Activated CD4-positive, alpha-beta T cell treated with anti-CD3 and anti-CD28 coated beads, Interleukin-2, amount 10 ng/mL, durations not matched to agents 7 days and 5 days (primary cell): ENCODE data around the gene PABPN1. TPM values are rescaled to one million over a fixed set of nuclear protein-coding genes. Genes with fewer than 3 reads are reported as not detected.

Experiments used
- CTCF ChIA-PET: fragments of 350-600 bp; sonication (Branson Sonifier 250); formaldehyde crosslinking; loops from one replicate; lab custom pipeline; 2021; ENCODE audit warnings: antibody characterized with exemption; lab: Charles Lee
- POLR2A ChIA-PET: fragments of 350-600 bp; sonication (Branson Sonifier 250); formaldehyde crosslinking; loops from one replicate; lab custom pipeline; 2021; ENCODE audit warnings: antibody characterized with exemption; lab: Charles Lee
- DNase-seq: peaks from one replicate; pipeline ENCODE4 v3.0.0-alpha.2; 2020
- H3K27ac Mint-ChIP-seq: one replicate; pipeline ENCODE4 v1.8.0; 2021; ENCODE audit warnings: mild to moderate bottlenecking, moderate library complexity, mixed read lengths
- H3K27me3 Mint-ChIP-seq: one replicate; pipeline ENCODE4 v1.8.0; 2021; ENCODE audit warnings: mixed read lengths
- H3K36me3 Mint-ChIP-seq: one replicate; pipeline ENCODE4 v1.8.0; 2021; ENCODE audit warnings: low read depth, mixed read lengths
- H3K4me1 Mint-ChIP-seq: one replicate; pipeline ENCODE4 v1.8.0; 2021; ENCODE audit warnings: mixed read lengths
- H3K4me3 Mint-ChIP-seq: one replicate; pipeline ENCODE4 v1.8.0; 2021; ENCODE audit warnings: mild to moderate bottlenecking, moderate library complexity, mixed read lengths
- H3K9me3 Mint-ChIP-seq: one replicate; pipeline ENCODE4 v1.8.0; 2021; ENCODE audit warnings: mixed read lengths
- total RNA-seq, 2 experiments: library from RNA; stranded (reverse); gene quantifications; one replicate each; pipeline ENCODE4 v1.2.3, GENCODE V29; 2021

Gene PABPN1
- total RNA-seq, 2 experiments from 2014 or later = 203 to 208 TPM

- no peak overlapping the region for H3K4me3 Mint-ChIP-seq
- ChIA-PET CTCF (no interaction called here), POLR2A (no interaction called here)
- no peaks in the 10 kb centered on the region for H3K9me3 Mint-ChIP-seq
- DNase-seq = no peak
- H3K27ac Mint-ChIP-seq = no peak overlapping the region
- no peaks in the 10 kb centered on the region for H3K36me3 Mint-ChIP-seq
- peaks cover 33% of the 10 kb centered on the region for H3K27me3 Mint-ChIP-seq
- H3K4me1 Mint-ChIP-seq = peaks cover 9% of the 10 kb centered on the region
Observed at GRCh38 chr14:23355871-23356435, 34.7 kb downstream of the PABPN1 start.

GRCh38 chr14:23356662-23357061 is 35.4 kb downstream of the PABPN1 start:
- Mint-ChIP-seq H3K27ac (no peak overlapping the region), H3K9me3 (no peaks in the 10 kb centered on the region), H3K4me1 (peaks cover 5% of the 10 kb centered on the region), H3K36me3 (no peaks in the 10 kb centered on the region), H3K4me3 (no peak overlapping the region), H3K27me3 (peaks cover 28% of the 10 kb centered on the region)
- DNase-seq = no peak
- POLR2A ChIA-PET = no interaction called here
- CTCF ChIA-PET = interaction anchor here (1.4 kb wide), 1 partner anchor 11 kb away, joined by 4 read pairs; no protein-coding TSS in a partner anchor

- no peak overlapping the region for H3K27ac Mint-ChIP-seq
- H3K9me3 Mint-ChIP-seq = no peaks in the 10 kb centered on the region
- CTCF ChIA-PET = interaction anchor here (1.4 kb wide), 1 partner anchor 12 kb away, joined by 4 read pairs; no protein-coding TSS in a partner anchor
- H3K4me1 Mint-ChIP-seq = peaks cover 5% of the 10 kb centered on the region
- H3K27me3 Mint-ChIP-seq = peaks cover 28% of the 10 kb centered on the region
- no peak for DNase-seq
- H3K4me3 Mint-ChIP-seq = no peak overlapping the region
- H3K36me3 Mint-ChIP-seq = no peaks in the 10 kb centered on the region
- POLR2A ChIA-PET = no interaction called here
Observed at GRCh38 chr14:23357261-23357660, 36.0 kb downstream of the PABPN1 start.

GRCh38 chr14:23358042-23358441 is 36.8 kb downstream of the PABPN1 start:
- no peak for DNase-seq
- no peaks in the 10 kb centered on the region for H3K9me3 Mint-ChIP-seq
- ChIA-PET CTCF (interaction anchor here (1.4 kb wide), 2 partner anchors 12 to 45 kb away, joined by 3 to 4 read pairs; no protein-coding TSS in a partner anchor), POLR2A (no interaction called here)
- no peak overlapping the region for H3K4me3 Mint-ChIP-seq
- peaks cover 25% of the 10 kb centered on the region for H3K27me3 Mint-ChIP-seq
- no peak overlapping the region for H3K27ac Mint-ChIP-seq
- H3K4me1 Mint-ChIP-seq = peaks cover under 1% of the 10 kb centered on the region
- H3K36me3 Mint-ChIP-seq = no peaks in the 10 kb centered on the region

- DNase-seq = no peak
- H3K4me3 Mint-ChIP-seq = no peak overlapping the region
- ChIA-PET CTCF (interaction anchor here (1.4 kb wide), 1 partner anchor 44 kb away, joined by 3 read pairs; no protein-coding TSS in a partner anchor), POLR2A (no interaction called here)
- no peak overlapping the region for H3K27ac Mint-ChIP-seq
- peaks cover 25% of the 10 kb centered on the region for H3K27me3 Mint-ChIP-seq
- H3K36me3 Mint-ChIP-seq = no peaks in the 10 kb centered on the region
- no peaks in the 10 kb centered on the region for H3K4me1 Mint-ChIP-seq
- no peaks in the 10 kb centered on the region for H3K9me3 Mint-ChIP-seq
Observed at GRCh38 chr14:23358553-23359166, 37.4 kb downstream of the PABPN1 start.

GRCh38 chr14:23359167-23359626 is 37.9 kb downstream of the PABPN1 start:
- DNase-seq = no peak
- Mint-ChIP-seq H3K27me3 (peaks cover 25% of the 10 kb centered on the region), H3K36me3 (no peaks in the 10 kb centered on the region), H3K27ac (no peak overlapping the region), H3K4me1 (no peaks in the 10 kb centered on the region), H3K9me3 (no peaks in the 10 kb centered on the region), H3K4me3 (no peak overlapping the region)
- ChIA-PET CTCF (no interaction called here), POLR2A (no interaction called here)

- Mint-ChIP-seq H3K4me3 (no peak overlapping the region), H3K9me3 (no peaks in the 10 kb centered on the region), H3K36me3 (no peaks in the 10 kb centered on the region), H3K4me1 (no peaks in the 10 kb centered on the region), H3K27ac (no peak overlapping the region), H3K27me3 (peaks cover 25% of the 10 kb centered on the region)
- DNase-seq = no peak
- POLR2A ChIA-PET = no interaction called here
- CTCF ChIA-PET = interaction anchor here (0.9 to 1.1 kb wide), 3 partner anchors 32 to 77 kb away, joined by 3 read pairs; no protein-coding TSS in a partner anchor
Observed at GRCh38 chr14:23359722-23360447, 38.6 kb downstream of the PABPN1 start.

- POLR2A ChIA-PET = no interaction called here
- CTCF ChIA-PET = interaction anchor here (0.9 to 1.1 kb wide), 3 partner anchors 33 to 76 kb away, joined by 3 read pairs; no protein-coding TSS in a partner anchor
Observed at GRCh38 chr14:23360496-23360895, 39.2 kb downstream of the PABPN1 start.

GRCh38 chr14:23361320-23361719 is 40.1 kb downstream of the PABPN1 start:
- Mint-ChIP-seq H3K27me3 (peaks cover 22% of the 10 kb centered on the region), H3K9me3 (no peaks in the 10 kb centered on the region), H3K4me1 (no peaks in the 10 kb centered on the region), H3K27ac (no peak overlapping the region), H3K36me3 (no peaks in the 10 kb centered on the region), H3K4me3 (no peak overlapping the region)
- CTCF ChIA-PET = interaction anchor here (0.9 to 1.5 kb wide), 3 partner anchors 8 to 75 kb away, joined by 3 read pairs; partner anchors contain the start of gene SLC22A17
- POLR2A ChIA-PET = no interaction called here
- DNase-seq = no peak

More at GRCh38 chr14:23360496-23360895, 39.2 kb downstream of the PABPN1 start:
- Mint-ChIP-seq H3K36me3 (no peaks in the 10 kb centered on the region), H3K27ac (no peak overlapping the region), H3K27me3 (peaks cover 20% of the 10 kb centered on the region), H3K4me1 (no peaks in the 10 kb centered on the region), H3K4me3 (no peak overlapping the region), H3K9me3 (no peaks in the 10 kb centered on the region)
- no peak for DNase-seq

- ChIA-PET CTCF (interaction anchor here (0.7 to 1.5 kb wide), 3 partner anchors 9 to 18 kb away, joined by 3 read pairs; partner anchors contain the start of gene SLC22A17), POLR2A (no interaction called here)
- no peaks in the 10 kb centered on the region for H3K9me3 Mint-ChIP-seq
- no peak overlapping the region for H3K4me3 Mint-ChIP-seq
- no peaks in the 10 kb centered on the region for H3K36me3 Mint-ChIP-seq
- no peak for DNase-seq
- no peak overlapping the region for H3K27ac Mint-ChIP-seq
- peaks cover 26% of the 10 kb centered on the region for H3K27me3 Mint-ChIP-seq
- H3K4me1 Mint-ChIP-seq = no peaks in the 10 kb centered on the region
Observed at GRCh38 chr14:23361763-23362162, 40.5 kb downstream of the PABPN1 start.

- peaks cover 2% of the 10 kb centered on the region for H3K4me1 Mint-ChIP-seq
- ChIA-PET CTCF (interaction anchor here (0.7 to 1.5 kb wide), 3 partner anchors 9 to 18 kb away, joined by 3 read pairs; partner anchors contain the start of gene SLC22A17), POLR2A (no interaction called here)
- H3K27me3 Mint-ChIP-seq = peaks cover 30% of the 10 kb centered on the region
- DNase-seq = no peak
- H3K36me3 Mint-ChIP-seq = no peaks in the 10 kb centered on the region
- H3K9me3 Mint-ChIP-seq = no peaks in the 10 kb centered on the region
- no peak overlapping the region for H3K4me3 Mint-ChIP-seq
- no peak overlapping the region for H3K27ac Mint-ChIP-seq
Observed at GRCh38 chr14:23362200-23362599, 40.9 kb downstream of the PABPN1 start.

GRCh38 chr14:23364164-23365035 is 43.1 kb downstream of the PABPN1 start:
- H3K27ac Mint-ChIP-seq = no peak overlapping the region
- H3K4me3 Mint-ChIP-seq = no peak overlapping the region
- ChIA-PET CTCF (interaction anchor here (1.5 kb wide), 1 partner anchor 15 kb away, joined by 4 read pairs; no protein-coding TSS in a partner anchor), POLR2A (no interaction called here)
- no peak for DNase-seq
- no peaks in the 10 kb centered on the region for H3K9me3 Mint-ChIP-seq
- peaks cover 40% of the 10 kb centered on the region for H3K27me3 Mint-ChIP-seq
- no peaks in the 10 kb centered on the region for H3K36me3 Mint-ChIP-seq
- peaks cover 2% of the 10 kb centered on the region for H3K4me1 Mint-ChIP-seq
